GM21526 (cell line): ENCODE measurements around the gene NUBP1.
"Not testable (repeated sequence)": the region's sequence is repeated elsewhere in the genome, so short reads cannot be mapped to it uniquely, and the experiment has no call there.

Experiments
- ATAC-seq: cut with Tn5 transposase; IDR thresholded peaks from one replicate; pipeline ENCODE4 v1.9.1; 2021; ENCODE audit warnings: moderate library complexity; ENCODE audit not compliant: unreplicated experiment, low FRiP score

NUBP1 gene

DNA sequence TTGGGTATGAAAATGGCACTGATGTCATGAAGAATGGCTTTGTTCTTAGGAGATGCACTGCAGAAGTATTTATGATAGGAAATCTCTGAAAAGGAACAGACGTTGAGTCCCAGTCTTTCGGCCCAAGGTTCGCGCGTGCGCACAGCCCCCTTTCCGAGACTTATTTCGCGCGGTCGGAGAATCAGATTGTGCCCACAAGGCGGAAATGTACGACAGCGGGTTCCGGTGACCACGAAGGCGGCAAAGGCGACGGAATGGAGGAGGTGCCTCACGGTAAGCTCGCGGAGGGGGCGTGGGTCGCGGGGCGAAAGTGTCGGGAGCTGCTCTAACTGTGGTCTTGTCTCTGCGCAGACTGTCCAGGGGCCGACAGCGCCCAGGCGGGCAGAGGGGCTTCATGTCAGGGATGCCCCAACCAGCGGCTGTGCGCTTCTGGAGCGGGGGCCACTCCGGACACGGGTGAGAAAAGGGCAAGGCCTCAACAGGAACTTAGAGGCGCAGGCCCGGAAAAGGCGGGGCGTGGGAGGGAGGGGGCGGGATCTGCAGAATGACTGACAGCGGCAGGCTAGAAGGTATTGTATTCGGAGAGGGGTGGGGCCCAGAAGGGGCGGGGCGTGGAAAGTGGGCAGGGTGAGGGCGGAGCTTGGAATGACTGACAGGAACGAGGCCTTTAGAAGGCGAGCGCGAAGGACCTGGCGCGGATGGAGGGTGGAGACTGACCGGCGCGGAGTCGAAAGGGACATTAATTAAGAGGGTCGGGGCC lies at the start of gene NUBP1:
NUBP1 (plus strand) TSS at position 233 of the 760 bp plus-strand sequence; CDS start at position 255, 22 bp downstream.
- peak; percentile 81 for ATAC-seq

DNA sequence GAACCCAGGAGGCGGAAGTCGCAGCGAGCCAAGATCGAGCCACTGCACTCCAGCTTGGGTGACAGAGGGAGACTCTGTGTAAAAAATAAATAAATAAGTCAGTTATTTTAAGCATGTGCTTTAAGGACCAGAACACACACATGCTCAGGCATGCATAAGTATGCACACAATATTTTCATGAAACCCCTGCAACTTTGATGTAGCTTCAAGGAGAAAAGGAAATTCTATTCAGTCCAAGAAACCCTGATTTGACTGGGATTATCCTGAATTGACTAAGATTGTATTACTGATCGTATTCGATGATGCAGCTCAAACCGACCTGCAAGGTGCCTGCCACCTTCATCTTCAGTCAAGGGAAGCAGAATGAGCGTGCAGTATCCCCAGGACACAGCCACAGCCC lies 49.8 kb upstream of the NUBP1 start:
- ATAC-seq: no peak

DNA sequence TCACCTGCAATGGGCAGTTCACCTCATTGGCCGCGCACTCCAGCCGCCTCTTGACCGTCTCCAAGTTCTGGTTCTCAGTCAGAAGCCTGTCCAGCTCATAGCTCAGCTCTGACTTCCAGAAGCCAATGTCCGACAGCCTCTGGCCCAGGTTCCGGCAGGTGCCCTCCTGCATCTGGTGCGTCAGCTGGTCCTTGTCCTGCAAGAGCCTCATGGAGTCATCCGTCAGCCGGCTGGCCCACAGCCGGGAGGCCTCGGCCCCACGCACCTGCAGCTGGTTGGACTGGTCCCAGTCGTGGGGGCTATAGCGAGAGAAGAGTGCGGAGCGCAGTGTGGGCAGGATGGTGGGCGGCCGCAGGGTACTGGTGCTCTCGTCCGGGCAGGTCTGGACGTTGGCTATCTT lies 49.3 kb upstream of the NUBP1 start:
- no peak for ATAC-seq

DNA sequence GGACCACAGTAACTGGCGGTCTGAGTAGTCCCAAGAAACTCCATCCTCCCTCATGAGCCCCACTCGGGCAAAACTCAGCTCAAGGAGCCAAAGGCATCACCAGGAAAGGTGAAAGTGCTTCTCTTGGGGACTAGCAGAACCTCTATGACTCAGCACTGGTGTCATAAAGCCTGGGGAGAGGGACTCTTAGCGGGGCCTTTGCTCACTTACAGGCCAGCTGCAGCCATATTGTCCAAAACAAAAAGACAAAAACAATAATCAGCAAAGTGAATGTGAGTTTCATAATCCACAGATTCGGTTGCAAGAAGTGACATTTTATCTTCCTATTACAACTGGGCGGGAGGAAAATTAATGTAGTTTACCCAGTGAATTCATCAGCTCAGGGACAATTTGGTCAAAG lies 48.8 kb upstream of the NUBP1 start, which contains the start of gene TEKT5:
TEKT5 (minus strand) TSS at position 101 of the 400 bp plus-strand sequence; CDS start at position 44, 57 bp downstream.
- ATAC-seq: no peak

DNA sequence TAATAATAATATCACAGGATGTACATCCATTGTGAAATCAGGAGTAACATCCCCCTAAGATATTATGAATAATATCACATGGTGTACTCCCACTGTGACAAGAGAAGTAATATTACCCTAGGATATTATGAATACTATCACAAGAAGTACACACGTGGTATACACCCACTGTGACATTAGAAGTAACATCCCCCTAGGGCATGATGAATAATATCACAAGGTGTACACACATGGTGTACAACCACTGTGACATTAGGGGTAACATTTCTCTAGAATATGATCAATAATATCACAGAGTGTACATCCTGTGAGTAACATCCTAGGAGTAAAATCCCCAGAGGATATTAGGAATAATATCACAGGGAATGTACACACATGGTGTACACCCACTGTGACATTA lies 43.9 kb upstream of the NUBP1 start:
- ATAC-seq: no peak

DNA sequence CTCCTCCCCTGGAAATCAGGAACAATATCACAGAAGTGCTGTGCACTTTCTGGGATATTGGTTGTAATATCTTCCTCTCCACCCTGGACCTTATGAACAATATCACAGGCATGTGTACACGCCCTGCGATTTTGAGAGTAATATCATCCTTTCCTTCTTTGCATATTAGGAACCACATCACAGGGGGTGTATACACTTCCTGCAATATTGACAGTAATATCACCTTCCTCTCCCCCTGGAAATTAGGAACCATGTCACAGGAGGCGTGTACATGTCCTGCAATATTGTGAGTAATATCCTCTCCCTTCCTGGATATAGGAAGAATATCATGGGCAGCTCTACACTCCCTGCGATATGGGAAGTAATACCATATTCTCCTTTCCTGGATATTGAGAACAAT lies 34.7 kb upstream of the NUBP1 start:
- ATAC-seq: no peak

DNA sequence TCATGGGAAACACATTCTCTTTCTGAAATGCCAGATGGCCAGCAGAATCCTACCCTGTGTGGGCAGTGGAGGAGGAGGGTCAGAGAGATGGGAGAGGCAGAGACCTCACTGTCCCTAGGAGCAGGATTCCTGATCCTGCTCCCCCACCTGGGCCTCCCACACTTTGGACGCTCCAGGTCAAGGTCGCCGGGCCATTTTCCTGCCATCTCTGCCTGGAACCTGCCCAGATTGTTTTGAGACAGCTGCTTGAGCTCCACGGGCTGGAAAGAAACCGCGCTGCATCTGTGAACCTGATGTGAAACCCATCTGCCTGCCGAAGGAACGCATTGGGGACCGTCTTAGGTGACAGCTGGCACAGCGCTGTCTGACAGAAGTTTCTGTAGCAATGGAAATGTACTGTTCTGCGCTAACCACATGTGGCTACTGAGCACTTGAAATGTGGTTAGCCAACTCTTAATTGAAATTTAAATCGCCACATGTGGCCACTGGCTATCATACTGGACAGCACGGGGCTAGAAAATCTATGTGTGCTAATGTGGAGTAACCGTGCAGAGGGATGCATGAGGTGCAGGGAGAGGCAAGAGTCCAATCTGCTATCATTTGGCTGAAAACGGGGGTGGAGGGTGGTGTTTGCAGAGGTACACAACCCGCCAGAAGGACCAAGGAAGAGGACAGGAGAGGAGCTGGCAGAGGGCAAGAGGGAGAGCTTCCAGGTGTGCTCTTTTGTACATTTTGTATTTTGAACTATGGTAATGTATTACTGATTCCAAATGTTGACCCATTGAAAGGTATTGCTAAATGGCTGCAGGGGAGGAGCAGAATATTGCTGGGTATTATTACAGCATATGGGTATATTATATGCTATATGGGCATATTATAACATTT lies 15.4 kb upstream of the NUBP1 start:
- no peak for ATAC-seq

DNA sequence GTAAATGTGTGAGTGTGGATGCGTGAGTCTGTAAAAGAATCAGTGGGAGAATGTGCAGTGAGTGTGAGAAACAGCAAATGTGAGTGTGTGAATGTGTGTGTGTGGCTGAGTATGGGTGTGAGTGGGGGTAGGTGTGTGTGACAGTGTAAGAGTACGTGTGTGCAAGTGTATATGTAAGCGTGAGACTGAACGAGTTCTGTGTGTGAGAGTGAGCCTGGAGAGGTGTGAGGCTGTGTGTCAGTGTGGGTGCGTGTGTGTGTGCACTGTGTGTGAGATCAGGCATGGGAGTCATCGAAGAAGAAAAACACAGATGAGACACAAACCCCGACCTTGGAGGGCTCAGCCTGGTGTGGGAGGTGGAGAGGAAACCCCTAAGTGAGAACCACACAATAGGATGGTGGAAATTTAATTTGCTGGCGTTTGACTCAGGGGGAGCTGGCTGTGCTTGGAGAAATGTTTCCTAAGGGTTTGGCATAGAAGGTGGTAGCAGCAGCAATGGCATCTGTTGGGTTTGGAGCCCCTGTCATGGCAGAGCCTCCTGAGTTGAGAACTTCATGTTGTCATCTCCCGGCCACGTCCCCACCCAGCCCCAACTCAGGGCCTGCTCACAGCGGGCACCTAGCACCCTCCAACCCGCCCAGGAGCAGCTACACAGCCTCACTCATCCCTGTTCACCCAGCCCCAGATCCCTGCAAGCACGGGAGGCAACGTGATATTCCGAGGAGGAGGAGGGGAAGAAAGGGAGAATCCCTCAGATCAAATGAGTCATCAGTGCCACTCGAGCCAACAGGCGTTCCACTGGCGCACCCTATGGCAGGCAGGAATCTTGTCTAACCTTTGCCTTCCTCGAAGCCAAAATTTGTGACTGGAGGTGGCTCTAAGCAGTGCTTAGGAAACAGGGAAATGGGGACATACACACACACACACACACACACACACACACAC lies 14.3 kb upstream of the NUBP1 start:
- no peak for ATAC-seq

DNA sequence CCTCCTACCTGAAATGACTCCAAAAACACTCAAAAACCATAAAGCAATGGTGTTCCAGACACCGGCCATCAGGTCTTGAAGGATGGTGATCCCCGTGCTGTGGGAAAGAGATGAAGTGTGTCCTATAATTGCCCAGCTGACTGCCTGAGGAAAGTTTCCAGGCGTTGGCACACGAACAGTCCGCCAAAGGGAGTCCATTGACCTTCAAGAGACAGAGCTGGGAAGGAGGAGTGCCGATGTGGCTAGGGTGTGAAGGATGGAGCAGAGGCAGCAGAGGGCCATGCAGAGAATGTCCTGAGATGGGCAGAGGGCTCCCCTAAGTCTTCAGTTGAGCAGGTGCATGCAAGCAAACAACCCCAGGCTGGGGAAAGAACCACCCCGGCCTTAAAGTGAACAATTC lies 11.9 kb upstream of the NUBP1 start:
- no peak for ATAC-seq

DNA sequence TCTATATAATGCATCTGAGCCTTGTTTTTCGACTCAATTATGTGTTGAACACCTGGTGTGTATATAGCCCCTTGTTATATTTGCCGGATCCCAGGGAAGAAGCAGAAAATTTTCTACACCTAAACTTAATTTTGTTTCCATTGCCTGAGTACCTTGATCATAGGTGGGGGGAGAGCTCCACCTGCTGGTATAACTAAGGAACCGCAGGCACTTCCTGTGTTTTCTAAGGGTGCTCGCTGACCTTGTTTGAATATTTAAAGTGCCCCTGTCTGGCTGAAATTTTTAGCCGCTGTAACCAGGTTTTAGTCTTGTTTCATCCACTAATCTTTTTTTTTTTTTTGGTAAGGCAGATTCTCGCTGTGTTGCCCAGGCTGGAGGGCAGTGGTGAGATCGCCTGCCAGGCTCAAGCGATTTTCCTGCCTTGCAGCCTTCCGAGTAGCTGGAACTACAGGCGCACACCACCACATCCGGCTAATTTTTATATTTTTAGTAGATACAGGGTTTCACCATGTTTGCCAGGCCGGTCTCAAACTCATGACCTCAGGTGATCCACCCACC lies 6.5 kb upstream of the NUBP1 start:
- peak; percentile 36 for ATAC-seq

DNA sequence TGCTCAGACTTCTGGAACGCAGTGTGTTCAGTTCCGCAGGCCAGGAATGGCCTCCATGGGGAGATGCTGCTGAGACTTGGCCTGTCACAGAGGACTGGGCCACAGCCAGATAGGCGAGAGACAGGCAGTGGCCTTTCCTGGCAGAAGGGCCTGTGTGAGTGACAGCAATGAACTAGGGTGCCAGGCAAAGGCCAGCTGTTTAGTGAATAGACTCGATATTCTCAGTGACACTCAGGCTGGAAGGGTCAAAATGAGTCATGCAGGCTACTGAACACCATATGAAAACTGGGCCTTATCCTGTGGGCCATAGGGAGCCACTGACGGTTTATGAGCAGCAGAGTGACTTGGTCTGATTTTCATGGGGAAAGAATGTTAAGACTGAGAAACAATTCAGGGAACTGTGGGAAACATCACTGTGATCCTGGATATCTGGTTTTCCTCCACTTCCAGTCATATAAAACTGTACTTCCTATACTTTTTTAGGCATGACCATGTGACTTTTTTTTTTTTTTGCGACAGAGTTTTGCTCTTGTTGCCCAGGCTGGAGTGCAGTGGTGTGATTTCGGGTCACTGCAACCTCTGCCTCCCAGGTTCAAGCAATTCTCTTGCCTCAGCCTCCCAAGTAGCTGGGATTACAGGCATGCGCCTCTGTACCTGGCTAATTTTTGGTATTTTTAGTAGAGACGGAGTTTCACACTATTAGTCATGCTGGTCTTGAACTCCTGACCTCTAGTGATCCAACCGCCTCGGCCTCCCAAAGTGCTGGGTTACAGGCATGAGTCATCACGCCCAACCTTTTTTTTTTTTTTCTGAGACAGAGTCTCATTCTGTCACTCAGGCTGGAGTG lies 5.2 kb upstream of the NUBP1 start:
- peak; percentile 53 for ATAC-seq

DNA sequence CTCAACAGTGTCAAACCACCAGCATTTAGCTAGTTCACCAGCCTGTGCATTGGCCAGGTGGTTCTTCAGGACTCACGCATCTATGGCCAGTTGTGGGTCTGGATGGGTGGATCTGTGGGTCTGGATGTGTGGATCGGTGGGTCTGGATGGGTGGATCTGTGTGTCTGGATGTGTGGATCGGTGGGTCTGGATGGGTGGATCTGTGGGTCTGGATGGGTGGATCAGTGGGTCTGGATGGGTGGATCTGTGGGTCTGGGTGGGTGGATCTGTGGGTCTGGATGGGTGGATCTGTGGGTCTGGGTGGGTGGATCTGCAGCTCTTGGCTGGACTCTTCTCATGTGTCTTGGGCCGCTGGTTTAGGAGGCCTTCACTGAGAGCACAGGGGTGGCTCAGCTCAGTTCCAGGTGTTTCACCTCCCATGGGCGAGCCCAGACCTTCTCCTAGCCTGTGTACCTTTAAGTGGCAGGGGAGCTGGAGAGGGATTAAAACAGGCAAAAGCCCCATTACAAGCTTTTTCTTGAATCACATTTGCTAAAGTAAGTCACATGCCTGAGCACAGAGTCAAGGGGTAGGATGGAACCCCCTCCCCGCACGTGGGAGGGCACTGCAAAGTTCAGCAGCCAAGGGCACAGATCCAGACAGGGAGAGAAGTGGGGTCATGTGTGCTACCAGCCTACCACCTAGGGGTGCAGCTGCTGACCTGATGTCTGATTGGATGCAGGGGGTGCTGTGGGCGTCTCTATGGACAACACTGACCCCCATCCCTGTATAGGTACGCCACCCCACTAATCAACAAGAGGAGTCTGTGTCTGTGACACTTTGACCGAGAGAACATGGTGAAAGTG lies 3.4 kb upstream of the NUBP1 start:
- ATAC-seq: no peak

DNA sequence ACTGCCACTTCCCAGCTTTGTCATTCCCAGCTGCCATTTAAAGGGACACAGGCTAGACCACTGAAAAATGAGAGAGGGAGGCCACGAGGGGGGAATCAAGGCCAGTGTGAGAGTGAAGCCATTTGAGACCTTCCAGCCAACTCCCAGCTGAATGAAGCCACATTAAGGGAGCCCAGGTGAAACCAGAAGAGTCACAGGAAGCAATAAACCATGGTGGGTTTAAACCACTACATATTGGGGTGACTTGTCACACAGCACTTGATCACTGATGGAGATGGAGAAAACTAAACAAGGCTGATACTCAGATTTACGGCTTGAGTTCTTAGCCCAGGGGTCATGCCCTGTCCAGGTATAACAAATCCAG lies 2.8 kb upstream of the NUBP1 start:
- no peak for ATAC-seq

DNA sequence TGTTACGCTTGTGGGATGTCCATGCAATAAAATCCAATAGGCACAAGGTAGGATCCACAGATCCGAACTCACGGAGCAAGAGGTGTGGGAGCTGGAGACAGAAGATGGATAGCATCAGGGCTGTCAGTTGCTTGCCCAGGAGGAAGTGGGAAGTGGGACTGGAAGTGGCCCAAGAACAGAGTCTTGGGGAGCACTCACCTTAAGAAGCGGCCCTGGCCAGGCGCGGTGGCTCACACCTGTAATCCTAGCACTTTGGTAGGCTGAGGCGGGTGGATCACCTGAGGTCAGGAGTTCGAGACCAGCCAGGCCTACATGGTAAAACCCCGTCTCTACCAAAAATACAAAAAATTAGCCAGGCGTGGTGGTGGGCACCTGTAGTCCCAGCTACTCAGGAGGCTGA lies 2.4 kb upstream of the NUBP1 start:
- ATAC-seq: not testable (repeated sequence)

DNA sequence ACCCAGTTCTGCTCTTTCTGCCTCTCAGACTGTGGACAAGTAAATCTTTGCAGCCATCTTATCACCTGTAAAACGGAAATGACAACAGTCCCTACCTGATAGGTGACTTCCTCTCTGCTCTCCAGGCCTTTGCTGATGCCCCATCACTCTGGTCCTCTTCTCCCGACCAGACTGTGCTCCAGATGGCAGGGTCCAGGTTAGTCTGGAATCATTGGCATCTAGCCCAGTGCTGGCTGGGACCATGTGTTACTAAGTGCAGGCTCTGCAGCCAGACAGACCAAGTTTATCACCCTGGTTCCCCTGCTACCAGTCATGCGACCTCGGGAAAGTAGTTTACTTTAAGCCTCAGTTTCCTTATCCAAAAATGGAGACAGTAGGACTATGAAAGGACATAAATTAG lies 1.8 kb upstream of the NUBP1 start:
- ATAC-seq: no peak

DNA sequence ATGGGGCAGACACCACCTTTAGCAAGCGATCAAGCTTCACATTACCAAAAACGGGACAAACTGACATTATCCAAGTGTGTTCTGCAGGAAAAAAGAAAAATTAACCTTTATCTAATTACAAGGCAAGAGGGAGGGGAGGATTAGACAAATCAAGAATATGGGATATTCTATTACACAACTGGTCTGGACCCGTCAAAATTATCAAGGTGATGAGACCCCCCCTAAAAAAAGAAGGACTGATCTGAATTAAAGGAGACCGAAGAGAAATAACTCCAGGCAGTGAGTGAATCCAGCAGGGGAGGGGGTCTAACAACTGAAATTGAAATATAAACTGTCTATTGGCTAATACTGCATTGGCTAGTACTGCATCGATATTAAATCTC lies 424 bp upstream of the NUBP1 start:
- ATAC-seq: no peak

DNA sequence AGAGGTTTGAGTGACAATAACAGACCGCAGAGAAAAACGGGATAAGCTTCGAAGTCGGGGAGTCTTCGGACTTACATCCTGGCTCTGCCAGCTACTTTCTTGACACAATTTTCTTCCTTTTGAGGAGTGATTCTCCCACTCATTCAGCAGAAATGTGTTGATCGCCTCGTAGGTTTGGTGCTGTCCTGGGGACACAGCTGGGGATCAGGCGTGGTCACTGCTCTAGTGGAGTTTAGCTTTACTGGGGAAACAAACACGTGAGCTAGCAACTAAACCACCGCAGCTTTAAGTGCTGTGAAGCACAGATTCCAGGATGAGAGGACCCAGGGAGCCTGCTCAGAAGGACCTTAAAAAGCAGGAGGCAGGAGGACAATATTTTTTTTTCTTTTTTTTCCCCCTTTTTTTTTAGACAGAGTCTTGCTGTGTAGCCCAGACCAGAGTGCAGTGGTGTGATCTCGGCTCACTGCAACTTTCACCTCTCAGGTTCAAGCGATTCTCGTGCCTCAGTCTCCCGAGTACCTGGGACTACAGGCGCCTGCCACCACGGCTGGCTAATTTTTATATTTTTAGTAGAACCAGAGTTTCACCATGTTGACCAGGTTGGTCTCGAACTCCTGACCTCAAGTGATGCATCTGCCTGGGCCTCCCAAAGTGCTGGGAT lies 858 bp downstream of the NUBP1 start:
- peak; percentile 1 for ATAC-seq

DNA sequence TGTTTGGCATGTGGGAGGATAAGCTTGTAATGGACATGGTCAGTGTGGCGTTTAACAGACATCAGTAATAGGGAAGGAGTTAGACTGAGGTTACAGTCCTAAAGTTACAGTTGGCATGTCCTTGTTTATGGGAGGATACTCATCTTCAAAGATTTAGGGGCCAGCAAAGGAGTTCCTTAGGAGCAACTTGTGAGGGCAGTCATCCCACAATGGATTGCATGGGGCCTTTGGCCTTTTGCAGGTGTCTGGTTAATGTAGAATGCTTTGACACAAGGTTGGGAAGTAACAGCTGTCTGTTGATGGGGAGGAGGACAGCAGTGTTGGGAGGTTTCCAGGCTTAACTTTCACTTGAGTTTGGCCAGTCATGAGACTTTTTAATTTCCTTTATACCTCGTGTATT lies 2.2 kb downstream of the NUBP1 start:
- ATAC-seq: no peak
